GM18520 (cell line): ENCODE measurements around the gene EXO1.

Experiments
- ATAC-seq: cut with Tn5 transposase; IDR thresholded peaks from one replicate; pipeline ENCODE4 v1.9.1; 2021; ENCODE audit not compliant: unreplicated experiment

Gene EXO1

DNA sequence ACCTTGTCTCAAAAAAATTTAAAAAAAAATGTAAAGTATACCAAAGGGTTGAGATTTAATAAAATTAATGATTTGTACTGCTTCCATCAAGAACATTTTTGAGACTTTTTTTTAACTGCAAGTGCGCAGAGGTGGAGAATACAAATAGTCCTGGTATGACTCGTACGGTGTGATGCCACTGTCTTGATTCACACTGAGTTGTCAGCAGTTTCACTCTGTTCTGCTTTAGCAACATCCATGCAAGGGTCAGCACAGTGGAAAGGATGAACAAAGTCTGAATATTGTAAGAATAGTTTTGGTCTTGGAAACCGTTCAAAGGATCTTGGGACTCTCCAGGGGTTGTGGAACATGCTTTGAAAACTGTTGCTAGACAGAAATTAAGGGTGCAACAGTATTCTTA lies 40.2 kb downstream of the EXO1 start:
- no peak for ATAC-seq

DNA sequence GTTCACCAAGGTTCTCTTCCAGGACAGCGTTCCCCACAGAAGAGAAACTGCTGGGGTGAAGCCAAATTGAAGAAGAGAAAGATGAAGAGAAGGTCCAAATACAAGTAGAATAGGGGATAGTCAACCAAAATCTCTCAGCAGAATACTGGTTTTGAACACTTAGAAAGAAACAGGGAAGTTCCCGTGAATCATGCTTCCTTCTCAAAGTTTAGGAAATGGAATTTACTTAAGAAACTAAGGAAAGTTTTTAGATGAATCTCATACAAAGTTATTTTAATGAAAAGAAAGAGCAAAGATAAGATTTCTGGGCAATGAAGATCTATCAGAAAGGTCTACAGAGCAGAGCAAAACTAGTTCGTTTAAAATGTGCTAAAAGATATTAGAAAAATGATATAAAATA lies 43.3 kb downstream of the EXO1 start:
- ATAC-seq: no peak

DNA sequence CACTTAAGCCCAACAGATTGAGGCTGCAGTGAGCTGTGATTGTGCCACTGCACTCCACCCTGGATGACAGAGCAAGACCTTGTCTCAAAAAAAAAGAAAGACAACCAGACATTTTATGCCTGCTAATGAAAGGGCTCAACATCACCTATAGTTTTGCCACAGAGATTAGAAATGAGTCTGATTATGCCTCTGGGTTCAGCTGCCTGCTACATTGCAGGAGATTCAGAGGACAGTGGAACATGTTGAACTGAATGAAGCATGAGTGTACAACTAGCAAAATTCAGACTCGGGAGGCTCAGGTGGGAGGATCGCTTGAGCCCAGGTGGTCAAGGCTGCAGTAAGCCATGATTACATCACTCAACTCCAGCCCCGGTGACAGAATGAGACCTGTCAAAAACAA lies 46.0 kb downstream of the EXO1 start:
- no peak for ATAC-seq

DNA sequence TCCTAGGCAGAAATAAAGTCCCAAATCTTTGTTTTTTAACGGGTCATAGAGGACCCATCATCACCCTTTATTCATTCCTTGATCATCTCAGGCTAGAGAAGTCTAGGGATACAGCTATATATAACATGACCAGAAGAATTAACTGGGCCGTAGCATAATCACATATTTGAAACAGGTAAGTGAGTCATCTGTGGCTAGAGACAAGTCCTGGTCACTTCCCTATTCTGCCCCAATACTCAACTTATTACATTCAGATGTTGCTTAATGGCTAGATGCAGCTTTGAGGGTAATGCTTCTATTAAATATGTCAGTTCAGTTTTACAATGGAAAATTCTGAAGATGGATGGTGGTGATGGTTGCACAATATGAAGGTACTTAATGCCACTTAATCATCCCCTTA lies 47.0 kb downstream of the EXO1 start:
- no peak for ATAC-seq

DNA sequence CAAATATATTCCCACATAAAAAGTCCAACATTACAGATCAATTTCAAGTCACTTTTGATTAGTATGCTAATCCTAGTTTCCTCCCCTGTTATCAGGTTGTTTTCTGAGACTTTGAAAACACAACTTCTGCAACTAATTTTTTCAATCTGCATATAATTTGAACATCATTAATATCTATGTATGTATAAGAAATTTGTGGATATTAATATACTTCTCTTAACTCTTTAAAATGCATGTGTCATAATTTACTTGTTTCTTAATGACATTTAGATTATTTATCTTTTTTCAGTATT lies 48.6 kb downstream of the EXO1 start:
- ATAC-seq: no peak

DNA sequence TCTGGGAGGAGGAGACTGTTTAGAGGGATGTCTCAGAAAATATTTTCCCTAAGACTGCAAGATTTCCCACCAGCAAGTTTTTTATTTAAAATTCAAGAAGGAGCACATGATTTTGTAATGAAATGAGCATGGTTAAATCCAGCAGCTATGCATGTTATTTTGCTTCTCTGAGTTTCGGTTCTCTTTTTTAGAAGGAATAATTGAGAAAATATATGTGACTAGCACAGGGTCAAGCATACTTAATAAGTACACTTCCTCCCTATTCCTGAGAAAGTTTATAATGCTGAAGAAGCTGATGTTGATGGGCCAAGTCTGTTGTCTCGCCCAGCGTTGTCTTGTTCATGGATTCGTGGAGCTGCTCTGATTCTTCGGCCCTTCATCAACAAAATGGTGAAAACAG lies 51.2 kb downstream of the EXO1 start:
- ATAC-seq: no peak

DNA sequence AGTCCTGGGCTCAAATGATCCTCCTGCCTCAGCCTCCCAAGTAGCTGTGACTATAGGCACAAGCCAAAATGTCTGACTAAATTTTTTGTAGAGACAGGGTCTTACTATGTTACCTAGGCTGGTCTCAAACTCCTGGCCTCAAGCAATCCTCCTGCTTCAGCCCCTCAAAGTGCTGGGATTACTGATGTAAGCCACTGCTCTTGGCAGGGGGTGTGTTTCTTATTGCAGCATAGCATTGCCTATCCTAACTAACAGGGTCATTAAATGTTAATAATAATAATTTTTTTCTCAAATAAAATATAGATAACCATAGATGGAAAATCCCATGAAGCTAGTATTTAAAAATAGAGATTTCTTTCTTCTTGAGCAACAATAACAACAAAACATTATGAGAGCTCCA lies 52.4 kb downstream of the EXO1 start:
- ATAC-seq: no peak

DNA sequence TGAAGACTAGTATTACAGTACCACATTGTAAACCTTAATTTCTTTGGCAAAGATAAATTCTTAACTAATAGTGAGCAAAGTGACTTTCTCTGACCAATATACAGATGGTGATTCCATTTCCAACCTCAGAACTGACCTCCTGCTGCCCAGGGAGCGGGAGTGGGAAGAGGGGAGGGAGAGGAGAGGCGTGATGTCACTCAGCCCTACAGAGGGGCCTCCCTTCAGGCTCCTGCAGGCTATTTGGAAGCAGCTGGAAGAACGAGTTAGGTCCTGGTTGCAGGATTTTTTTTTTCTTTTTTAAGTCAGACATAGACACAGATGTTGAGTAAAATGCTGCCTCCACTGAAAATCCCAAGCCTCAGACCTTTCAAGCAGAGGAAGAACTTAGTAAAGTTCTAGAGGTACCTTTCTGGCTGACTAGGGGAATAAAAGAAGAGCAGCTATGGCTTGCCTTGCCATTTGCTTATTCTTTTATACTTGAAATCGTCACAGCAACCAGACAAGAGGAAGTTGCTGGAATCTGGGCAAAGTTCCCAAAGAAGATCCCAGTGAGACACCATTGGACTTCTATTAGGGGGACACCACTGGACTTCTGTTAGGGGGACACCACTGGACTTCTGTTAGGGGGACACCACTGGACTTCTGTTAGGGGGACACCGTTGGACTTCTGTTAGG lies 54.5 kb downstream of the EXO1 start:
- no peak for ATAC-seq

DNA sequence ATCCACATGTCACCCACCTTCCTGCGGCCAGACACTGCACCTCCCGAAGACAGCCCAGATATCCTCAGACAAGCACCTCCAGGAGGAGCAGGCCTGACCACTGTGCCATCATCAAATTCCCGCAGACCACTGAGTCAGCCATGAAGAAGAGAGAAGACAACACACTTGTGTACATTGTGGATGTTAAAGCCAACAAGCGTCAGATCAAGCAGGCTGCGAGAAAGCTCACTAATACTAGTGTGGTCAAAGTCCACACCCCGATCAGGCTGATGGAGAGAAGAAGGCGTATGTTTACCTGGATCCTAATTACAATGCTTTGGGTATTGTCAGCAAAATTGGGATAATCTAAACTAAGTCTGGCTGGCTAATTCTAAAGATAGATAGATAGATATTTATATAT lies 68.2 kb downstream of the EXO1 start:
- no peak for ATAC-seq

DNA sequence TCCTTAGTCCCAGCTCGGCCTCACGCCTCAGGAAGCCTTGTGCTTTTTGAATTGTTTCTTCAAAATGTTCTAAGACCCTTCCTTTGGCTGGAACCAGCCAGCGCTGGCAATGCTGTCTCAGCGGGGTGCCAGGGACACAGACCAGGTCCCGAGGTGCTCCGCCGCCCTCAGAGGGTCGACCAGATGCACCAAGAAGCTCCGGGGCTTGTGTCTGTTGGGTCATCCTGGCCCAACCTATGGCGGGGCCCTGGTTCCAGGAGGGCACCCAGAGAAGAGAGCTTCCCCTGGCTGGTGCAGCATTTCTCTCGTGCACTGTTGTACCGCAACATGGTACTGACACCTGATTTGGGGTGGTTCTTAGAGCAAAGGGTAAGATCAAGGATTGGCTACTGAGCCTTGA lies 69.5 kb downstream of the EXO1 start:
- ATAC-seq: no peak

DNA sequence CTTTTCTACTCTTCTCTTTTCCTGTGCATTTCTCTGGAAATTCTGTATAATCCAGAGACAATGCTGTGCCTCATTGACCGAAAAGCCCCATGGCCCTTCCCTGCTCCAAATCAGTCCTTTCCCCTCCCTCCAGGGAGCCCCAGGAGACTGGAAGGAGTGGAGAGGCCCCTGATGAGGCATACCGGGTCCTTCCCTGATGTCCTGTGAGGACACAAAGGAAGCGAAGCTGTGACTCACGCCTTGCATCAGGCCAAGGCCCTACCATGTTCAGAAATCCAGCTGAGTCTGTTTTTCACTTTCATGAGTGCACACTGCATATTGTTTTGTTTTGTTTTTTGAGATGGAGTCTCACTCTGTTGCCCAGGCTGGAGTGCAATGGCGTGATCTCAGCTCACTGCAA lies 70.9 kb downstream of the EXO1 start:
- no peak for ATAC-seq

DNA sequence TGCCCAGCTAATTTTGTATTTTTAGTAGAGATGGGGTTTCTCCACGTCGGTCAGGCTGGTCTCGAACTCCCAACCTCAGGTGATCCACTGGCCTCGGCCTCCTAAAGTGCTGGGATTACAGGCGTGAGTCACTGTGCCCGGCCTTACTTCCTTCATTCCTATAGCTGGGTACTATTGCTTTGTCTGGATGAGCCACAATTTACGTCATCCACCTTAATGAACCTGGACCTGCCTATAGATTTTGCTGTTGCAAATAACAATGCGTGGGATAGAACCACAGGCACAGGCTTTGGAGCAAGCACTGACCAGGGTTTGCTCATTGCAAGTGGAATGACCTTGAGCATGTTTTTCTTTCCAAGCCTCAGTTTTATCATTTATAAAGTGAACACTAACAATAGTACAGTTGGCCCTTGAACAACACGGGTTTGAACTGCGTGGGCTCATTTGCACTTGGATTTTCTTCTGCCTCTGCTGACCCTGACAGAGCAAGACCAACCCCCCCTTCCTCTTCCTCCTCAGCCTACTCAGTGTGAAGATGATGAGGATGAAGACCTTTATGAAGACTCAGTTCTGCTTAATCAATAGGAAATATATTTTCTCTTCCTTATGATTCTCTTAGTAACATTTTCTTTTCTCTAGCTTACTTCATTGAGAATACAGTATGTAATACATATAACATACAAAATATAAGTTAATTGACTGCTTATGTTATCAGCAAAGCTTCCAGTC lies 76.2 kb downstream of the EXO1 start:
- no peak for ATAC-seq

DNA sequence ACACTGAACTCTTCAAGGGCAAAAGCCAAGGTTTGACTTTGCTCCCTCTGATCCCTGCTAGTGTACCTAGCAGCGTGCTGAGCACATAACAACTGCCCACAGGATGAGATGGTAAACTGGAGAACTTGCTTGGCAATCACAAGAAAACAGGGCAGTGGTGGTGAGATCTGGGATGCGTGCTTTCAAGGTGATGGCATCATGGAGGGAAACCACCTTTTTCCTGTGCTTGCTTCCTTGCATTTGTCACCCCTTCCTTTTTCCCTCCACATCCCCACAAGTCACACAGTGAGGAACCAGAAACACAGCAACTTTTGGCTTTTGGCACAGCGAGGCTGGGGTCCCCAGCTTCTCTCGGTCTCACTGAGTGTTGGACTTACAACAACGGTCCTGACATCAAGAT lies 78.1 kb downstream of the EXO1 start:
- no peak for ATAC-seq

DNA sequence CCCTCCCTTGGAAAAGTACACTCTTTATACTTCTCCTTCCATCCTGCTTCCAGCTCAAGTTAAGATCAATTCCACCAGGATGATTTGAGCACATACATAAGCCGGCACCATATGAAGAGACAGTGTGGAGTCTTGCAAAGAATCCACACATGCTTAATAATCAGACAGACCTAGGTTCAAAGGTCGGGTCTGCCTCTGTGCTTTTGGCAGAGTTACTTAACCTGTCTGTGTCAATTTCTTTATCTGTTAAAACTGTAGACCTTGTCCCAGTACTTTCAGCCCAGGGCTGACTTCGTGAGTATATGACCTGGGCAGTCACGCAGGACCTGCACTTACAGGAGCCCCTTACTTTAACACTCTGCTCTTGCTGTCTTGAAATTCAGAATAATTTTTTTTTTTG lies 79.3 kb downstream of the EXO1 start:
- ATAC-seq: no peak

DNA sequence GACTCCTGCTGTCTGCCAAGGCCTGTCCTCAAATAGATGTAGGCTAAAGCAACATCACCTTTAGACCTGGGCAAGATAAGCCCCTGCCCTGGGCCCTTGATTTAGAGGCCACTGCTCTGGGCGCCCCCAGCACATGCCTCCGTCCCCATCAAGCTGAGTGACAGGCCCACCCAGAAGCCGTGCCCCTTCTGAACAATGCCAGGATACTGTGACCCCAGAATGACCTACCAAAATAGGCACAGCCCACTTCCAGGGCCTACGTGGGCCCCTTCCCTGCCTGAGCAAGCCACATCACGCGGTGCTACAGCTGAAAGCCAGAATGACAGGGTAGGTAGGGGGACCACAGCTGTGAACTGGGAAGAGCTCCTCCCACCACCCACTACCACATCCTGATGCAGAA lies 84.8 kb downstream of the EXO1 start:
- ATAC-seq: no peak

DNA sequence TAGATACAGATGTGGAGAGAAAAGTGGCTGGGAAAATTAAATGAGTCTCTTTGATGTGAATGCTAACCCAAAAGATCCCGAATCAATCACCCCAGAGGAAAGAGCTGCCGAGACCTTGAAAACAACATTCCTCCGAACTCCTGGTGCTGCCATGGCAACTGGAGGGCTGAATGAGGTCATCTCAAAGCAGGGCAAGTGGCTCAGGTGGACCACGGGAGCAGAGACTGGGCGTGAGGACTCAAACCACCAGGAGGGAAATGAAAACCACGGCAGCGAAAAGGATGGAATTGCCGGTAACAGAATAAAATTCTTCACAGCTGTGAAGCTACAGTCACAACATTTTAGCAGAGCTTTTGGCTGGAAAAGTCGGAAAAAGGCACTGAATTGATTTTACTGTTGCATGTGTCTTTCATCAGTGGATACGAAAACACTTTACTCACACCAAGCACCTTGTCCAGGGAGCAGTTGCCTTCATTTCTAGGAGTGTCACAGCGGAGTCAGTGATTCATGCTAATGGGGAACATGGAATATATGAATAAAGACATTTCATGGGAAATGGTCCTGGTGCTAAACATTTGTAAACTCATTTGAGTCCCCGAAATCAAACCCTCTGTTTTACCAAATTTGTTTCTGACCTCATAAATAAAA lies 86.3 kb downstream of the EXO1 start:
- no peak for ATAC-seq

DNA sequence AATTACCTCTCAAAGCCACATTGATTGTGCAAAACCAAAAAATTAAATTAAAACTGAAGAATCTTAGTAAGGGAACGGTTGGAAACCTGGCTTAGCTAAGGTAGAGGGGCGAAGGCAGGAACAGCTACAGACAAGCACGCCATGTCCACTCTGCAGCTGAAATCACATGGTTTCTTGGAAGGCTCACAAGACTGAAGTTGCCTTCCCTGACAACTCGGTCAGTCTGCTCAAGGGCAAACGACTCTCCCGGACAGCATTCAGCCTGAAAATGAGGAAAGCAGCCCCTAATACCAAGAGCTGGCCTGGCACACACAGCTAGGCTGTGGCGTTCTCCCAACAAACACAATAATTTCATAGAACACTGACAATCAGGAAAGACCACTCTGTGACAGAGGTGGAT lies 86.9 kb downstream of the EXO1 start:
- ATAC-seq: no peak
